GM19023 (cell line): Measurements from ENCODE around the gene SFMBT2.

Experiments used
- ATAC-seq: cut with Tn5 transposase; IDR thresholded peaks from one replicate; pipeline ENCODE4 v1.9.1; 2021; ENCODE audit warnings: mild to moderate bottlenecking, moderate library complexity; ENCODE audit not compliant: unreplicated experiment

The SFMBT2 gene

DNA sequence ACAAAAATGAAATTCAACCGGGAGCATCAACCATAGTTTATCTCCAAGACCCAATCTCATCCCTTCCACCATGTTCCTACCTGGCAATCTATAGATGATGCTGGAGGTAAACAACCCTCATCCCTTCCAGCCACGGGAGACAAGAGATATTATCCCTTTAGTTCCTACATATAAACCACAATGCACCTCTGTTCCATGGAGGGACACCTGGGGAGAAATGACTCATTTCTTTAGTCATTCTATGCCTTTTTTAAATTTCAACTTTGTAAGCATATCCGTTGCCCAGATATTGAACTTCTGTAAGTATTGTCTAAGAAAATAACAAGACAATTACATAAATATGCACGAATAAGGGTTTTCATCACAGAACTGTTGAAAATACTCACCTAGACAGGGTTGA is 15.5 kb upstream of the SFMBT2 start:
- no peak for ATAC-seq

GRCh38 chr10:7425691-7426090 is 14.9 kb upstream of the SFMBT2 start:
- ATAC-seq = no peak

DNA sequence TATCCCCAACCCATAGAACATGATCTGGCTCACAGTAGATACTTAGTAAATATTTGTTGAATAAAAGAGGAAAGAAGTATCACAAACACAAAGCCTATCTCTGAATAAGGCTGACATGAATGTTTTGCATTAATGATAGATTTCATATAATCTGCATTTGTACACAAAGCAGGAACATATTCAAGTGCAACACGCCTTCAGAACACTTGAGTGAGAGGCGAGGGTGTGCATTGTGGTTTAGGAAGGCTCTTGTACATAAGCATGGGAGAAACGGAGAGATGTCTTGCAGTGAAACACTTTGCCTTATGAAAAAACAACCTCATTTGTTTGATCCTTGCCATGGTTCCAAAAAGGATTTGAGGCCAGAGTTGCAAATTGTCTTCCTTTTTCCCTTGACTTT is 14.1 kb upstream of the SFMBT2 start:
- no peak for ATAC-seq

DNA sequence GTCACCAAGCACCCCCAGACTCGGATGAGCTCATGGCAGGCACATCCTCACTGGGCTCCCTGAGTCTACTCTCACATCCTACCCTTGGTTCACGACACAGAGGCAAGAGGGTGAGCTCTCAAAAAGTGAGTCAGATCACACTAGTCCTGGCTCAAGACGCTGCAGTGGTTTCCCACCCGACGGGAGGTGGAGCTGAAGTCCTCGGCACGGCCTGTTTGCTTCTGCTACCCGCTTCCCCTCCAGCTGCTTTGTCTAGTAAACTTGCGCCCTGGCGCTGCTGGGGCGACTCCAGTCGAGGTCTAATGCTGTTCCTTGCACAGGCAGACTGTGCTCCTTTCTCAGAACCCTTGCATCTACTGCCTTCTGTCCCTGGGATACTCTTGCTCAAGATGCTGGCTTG is 13.5 kb upstream of the SFMBT2 start:
- no peak for ATAC-seq

DNA sequence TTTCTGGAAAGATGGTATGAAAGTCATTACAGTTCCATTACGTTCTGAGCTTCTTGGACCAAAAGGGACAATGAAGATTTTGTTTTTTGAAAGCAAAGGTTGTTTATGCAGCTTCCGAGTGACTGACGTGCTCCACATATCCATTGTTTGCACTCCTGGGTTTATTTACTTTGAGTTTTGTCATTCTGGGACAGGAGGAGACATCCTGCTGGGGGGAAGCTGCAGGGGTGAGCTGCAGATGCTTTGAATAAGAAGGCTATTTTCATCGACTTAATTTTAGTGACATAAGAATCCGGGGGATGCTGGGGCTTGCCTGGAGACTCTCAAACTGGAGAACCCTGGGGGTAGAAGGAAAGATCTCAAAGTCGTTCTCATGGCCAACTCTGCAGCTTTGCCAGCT is 12.7 kb upstream of the SFMBT2 start:
- ATAC-seq = no peak

GRCh38 chr10:7421526-7421925 is 10.7 kb upstream of the SFMBT2 start:
- no peak for ATAC-seq

DNA sequence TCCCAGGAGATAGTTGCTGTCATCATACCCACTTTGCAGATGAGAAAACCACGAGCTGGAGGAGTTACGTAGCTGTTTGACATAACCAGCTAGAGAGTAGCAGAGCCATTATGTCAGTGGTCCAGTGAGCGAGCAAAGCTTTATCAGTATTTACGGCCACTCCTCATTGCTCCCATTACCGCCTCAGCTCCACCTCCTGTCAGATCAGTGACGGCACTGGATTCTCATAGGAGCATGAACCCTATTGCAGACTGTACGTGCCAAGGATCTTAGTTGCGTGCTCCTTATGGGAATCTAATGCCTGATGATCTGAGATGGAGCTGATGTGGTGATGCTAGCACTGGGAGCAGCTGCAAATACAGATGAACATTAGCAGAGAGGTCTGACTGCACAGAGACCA is 9.2 kb upstream of the SFMBT2 start:
- no peak for ATAC-seq

DNA sequence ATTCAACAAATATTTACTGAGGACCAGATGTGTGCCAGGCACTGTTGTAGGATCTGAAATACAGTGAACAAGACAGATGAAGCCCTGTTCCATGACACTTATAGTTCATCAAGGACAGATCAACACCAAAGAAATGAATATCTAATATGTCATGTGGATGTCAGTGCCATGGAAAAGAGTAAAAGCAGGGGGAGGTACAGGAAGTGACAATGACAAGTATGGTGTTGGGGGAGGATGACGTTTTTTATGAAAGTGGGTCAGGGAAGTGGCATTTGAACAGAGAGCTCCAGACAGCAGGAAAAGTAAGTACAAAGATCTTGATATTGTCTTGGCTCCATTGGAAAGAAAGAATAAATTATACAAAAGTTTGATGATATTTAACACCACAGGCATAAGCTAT is 7.0 kb upstream of the SFMBT2 start:
- no peak for ATAC-seq

- ATAC-seq = no peak
Measured at GRCh38 chr10:7417103-7417623, 6.3 kb upstream of the SFMBT2 start.

GRCh38 chr10:7414766-7415165 is 3.9 kb upstream of the SFMBT2 start:
- ATAC-seq = no peak

DNA sequence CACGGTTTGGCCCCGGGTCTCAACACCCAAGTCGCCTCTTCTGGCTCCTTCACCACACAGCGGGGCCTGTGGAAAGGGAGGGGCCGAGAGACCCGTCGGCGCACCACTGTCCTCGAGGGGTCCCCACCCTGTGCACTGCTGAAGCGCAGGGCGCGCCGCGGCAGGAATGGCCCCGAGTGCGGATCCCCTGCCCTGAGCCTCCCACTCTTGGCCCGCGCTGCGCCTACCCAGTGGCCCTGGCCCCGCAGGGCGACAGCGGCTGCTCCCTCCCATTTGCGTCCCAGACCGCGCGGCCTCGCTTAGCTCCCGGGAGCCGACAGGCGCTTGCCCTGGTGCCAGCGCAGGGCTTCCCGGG is 2.1 kb upstream of the SFMBT2 start:
- ATAC-seq = no peak

DNA sequence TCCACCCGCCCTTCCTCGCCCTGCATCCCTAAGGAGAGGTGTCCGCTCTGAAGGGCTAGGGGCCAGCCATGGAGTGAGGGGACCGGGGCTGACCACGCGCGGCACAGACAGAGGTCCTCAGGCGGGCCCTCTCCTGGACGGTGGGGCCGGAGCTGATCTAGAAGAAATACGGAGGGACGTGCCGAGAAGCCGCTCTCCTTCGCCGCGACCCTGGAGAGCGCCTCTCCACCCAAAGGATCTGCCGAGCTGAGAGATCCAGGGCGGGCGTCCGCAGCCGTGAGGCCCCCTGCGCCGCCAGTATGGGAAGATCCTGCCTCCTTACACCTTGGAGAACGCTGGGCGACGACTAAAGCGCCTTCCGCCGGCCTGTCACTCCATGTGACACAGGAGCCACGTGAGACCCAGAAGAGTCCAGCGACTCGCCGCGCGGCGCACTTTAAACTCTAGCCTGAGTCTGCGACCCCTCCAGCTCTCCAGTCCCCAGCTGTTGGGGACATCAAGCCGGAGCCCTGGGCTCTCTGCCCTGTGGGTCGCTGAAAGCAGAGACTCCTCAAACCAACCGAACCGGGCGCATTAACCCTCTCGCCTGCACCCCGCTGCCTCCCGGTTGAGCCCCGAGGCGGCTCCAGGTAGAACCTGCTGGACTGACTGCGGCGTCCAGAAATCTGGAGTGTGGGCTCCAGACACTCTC is 1.5 kb upstream of the SFMBT2 start:
- ATAC-seq = no peak

GRCh38 chr10:7411671-7412128 is 866 bp upstream of the SFMBT2 start:
- ATAC-seq = no peak

- ATAC-seq = no peak
Measured at GRCh38 chr10:7410301-7410861, 453 bp downstream of the SFMBT2 start.

- ATAC-seq = no peak
Measured at GRCh38 chr10:7409732-7410168, 1.1 kb downstream of the SFMBT2 start.

DNA sequence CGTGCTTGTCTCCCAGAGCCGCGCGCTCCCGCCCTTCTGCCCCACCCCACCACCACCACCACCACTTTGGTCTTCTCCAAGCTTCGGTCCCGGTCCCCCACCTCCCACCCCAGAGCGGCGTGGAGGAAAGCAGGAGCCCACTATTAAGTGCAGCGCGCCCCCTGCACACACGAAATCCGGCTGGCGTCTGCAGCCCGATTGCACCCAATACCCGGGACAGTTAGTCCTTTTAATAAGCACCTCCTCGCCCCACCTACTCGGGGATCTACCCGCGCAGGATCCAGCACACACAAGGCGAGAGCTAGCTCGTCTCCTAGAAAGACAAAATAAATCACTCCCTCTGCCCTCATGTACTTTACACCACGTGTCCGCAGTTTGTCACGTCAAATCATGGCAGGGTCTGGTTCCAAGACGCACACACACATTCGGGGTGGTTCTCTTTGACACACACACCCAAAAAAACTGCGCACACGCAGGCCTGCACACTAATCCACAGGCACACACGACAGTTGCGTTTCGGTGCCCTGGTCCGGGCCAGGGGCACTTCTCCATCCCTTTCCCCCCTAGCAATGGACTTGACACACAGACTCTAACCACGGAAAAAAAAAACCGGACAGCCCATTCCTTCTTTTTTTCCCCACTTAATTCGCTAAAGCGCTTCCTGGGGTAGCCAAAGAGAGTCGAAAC is 1.6 kb downstream of the SFMBT2 start:
- ATAC-seq = peak; percentile 30

GRCh38 chr10:7408291-7409044 is 2.4 kb downstream of the SFMBT2 start:
- ATAC-seq = peak; percentile 27

GRCh38 chr10:7407368-7408290 is 3.2 kb downstream of the SFMBT2 start:
- peak; percentile 11 for ATAC-seq

- ATAC-seq = no peak
Measured at GRCh38 chr10:7406712-7407333, 4.0 kb downstream of the SFMBT2 start.

DNA sequence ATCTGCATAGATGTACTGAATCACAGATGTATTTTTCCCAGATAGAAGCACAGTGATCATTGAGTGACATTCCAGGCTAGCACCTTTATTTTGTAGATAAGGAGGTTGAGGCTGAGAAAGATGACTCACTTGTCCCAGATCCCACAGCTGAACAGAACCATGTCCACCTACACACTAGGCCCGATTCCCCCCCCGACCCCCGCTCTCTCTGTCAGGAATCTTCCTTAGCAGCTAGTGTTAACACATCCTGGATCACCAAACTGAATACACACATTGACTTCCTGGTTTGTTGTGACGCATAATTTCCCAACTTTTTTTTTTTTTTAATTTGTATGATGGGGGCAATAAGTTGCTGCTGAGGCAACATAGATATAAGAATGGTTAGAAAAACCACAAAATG is 5.2 kb downstream of the SFMBT2 start:
- no peak for ATAC-seq
